GM21529 (cell line): ENCODE results near the gene ORAI3.
A peak's percentile ranks its signal among the peaks of the same experiment; 100 is the strongest.

Experiments used
- ATAC-seq: cut with Tn5 transposase; IDR thresholded peaks from one replicate; pipeline ENCODE4 v1.9.1; 2021; ENCODE audit not compliant: unreplicated experiment

ORAI3 gene

GRCh38 chr16:30948667-30949649, at the start of gene ORAI3:
Gene ORAI3 (plus strand): TSS chr16:30949068. CDS start chr16:30949290, 222 bp downstream.
- ATAC-seq: peak; percentile 64

- no peak for ATAC-seq
Observed at GRCh38 chr16:30899794-30900193, 49.1 kb upstream of the ORAI3 start.

- no peak for ATAC-seq
Observed at GRCh38 chr16:30900588-30900987, 48.3 kb upstream of the ORAI3 start.

- no peak for ATAC-seq
Observed at GRCh38 chr16:30901201-30902028, 47.5 kb upstream of the ORAI3 start.

GRCh38 chr16:30902029-30902972, 46.6 kb upstream of the ORAI3 start:
- peak; percentile 66 for ATAC-seq

- no peak for ATAC-seq
Observed at GRCh38 chr16:30903002-30903401, 45.9 kb upstream of the ORAI3 start.

GRCh38 chr16:30903596-30903995, 45.3 kb upstream of the ORAI3 start:
- no peak for ATAC-seq

- no peak for ATAC-seq
Observed at GRCh38 chr16:30904114-30904780, 44.6 kb upstream of the ORAI3 start.

- ATAC-seq: no peak
Observed at GRCh38 chr16:30907064-30907463, 41.8 kb upstream of the ORAI3 start.

- ATAC-seq: no peak
Observed at GRCh38 chr16:30910427-30911029, 38.3 kb upstream of the ORAI3 start.

GRCh38 chr16:30912794-30913412, 36.0 kb upstream of the ORAI3 start:
- ATAC-seq: no peak

- no peak for ATAC-seq
Observed at GRCh38 chr16:30914830-30915229, 34.0 kb upstream of the ORAI3 start.

- no peak for ATAC-seq
Observed at GRCh38 chr16:30918614-30919013, 30.3 kb upstream of the ORAI3 start.

GRCh38 chr16:30920891-30921290, 28.0 kb upstream of the ORAI3 start:
- ATAC-seq: no peak

GRCh38 chr16:30921459-30921747, 27.5 kb upstream of the ORAI3 start:
- ATAC-seq: no peak

- ATAC-seq: peak; percentile 3
Observed at GRCh38 chr16:30921748-30922419, 27.0 kb upstream of the ORAI3 start.

GRCh38 chr16:30922420-30922959, 26.4 kb upstream of the ORAI3 start:
- peak; percentile 64 for ATAC-seq

GRCh38 chr16:30922960-30923535, 25.8 kb upstream of the ORAI3 start:
- ATAC-seq: peak; percentile 66
